ENCODE measurements around the gene AP2S1.

- TF ChIP-seq CTCF (IDR thresholded peaks at IDR 0.05) (no peak), POLR2A (IDR thresholded peaks at IDR 0.05) (no peak)
These were observed 31.8 kb downstream of the AP2S1 start for GRCh38 chr19:46818812-46819211.

All from right lobe of liver (tissue), 4 donors.